NT2/D1 (cell line): ENCODE data around the gene ADGRG1.

Source experiments
- SUZ12 ChIP-seq: IDR thresholded peaks from 2 replicates; pipeline ENCODE4 v1.6.1; 2011; ENCODE audit not compliant: insufficient read length, insufficient read depth; ENCODE audit errors: extremely low read depth
- YY1 ChIP-seq: IDR thresholded peaks from 2 replicates; pipeline ENCODE4 v1.6.1; 2011; ENCODE audit not compliant: insufficient read length, insufficient read depth
- ZNF274 ChIP-seq: IDR thresholded peaks from 2 replicates; pipeline ENCODE4 v1.6.1; 2011; ENCODE audit warnings: mild to moderate bottlenecking, low read depth, low read length

GRCh38 chr16:57642160-57643135, 14.0 kb downstream of the ADGRG1 start:
- no peak for TF ChIP-seq ZNF274
- TF ChIP-seq SUZ12 = no peak
- no peak for TF ChIP-seq YY1
